Psoas muscle (tissue), 8 donors: ENCODE data around the gene TMOD1. TPM values are rescaled to one million over a fixed set of nuclear protein-coding genes. Genes with fewer than 3 reads are reported as not detected.
A peak's percentile ranks its signal among the peaks of the same experiment; 100 is the strongest.

Experiments
- ATAC-seq, 4 donors: fragments of 200-7000 bp; cut with Tn5 transposase; one replicate each; pipeline ENCODE4 v1.9.1; 2020; ENCODE audit warnings: moderate library complexity in 3 of 4, mild to moderate bottlenecking in 2 of 4
- DNase-seq, 2 donors: peaks; one replicate each; pipeline ENCODE4 v3.0.0-alpha.2; 2020
- H3K27ac ChIP-seq: fragments of 200-600 bp; one replicate; pipeline ENCODE4 v1.8.0; 2022
- H3K27me3 ChIP-seq, 3 donors: fragments of 200-600 bp in 1 of 3; one replicate each; pipeline versions ENCODE4 v1.6.1 to v1.8.0; 2013 to 2022; ENCODE audit warnings: low read length in 2 of 3, mild to moderate bottlenecking in 2 of 3, moderate library complexity in 1 of 3; ENCODE audit not compliant: insufficient read depth in 3 of 3
- H3K36me3 ChIP-seq, 2 donors: fragments of 200-600 bp in 1 of 2; one replicate each; pipeline versions ENCODE4 v1.6.1 to v1.8.0; 2013 to 2022; ENCODE audit warnings: low read depth in 1 of 2, mild to moderate bottlenecking in 1 of 2, moderate library complexity in 1 of 2; ENCODE audit not compliant: insufficient read depth in 1 of 2
- H3K4me1 ChIP-seq: fragments of 200-600 bp; one replicate; pipeline ENCODE4 v1.8.0; 2022
- H3K4me3 ChIP-seq: fragments of 200-600 bp; one replicate; pipeline ENCODE4 v1.8.0; 2022; ENCODE audit warnings: mild to moderate bottlenecking
- H3K9me3 ChIP-seq: fragments of 200-600 bp; one replicate; pipeline ENCODE4 v1.8.0; 2022
- WGBS, 3 donors: extraction: QIAGEN DNeasy Blood & Tissue Kit; methylation state at CpG; one replicate each; pipeline versions ENCODE4 v1.1.6 to v1.1.7; 2013; 5-methylcytosine and 5-hydroxymethylcytosine counted together
- intact Hi-C, 2 donors: fragments of 100-400 bp; cut with DNase I; formaldehyde crosslinking; loops; one replicate each; pipeline versions ENCODE4 v1.11.0 to v1.14.2; 2022
- polyA plus RNA-seq, 3 donors: library from polyadenylated mRNA; stranded (reverse); fragments of 200-250 nt; gene quantifications; one replicate each; pipeline ENCODE4 v1.2.3, GENCODE V29; 2013
- total RNA-seq, 4 donors: library from RNA; stranded (reverse); fragmentation: NEBNext Ultra II Directional in 2 of 4; extraction: Animal tissue kit (Norgen Biotek cat#: 25700) in 2 of 4; gene quantifications; one replicate each; pipeline versions ENCODE4 v1.2.1 to v1.2.4, GENCODE V29; 2021 to 2023
- TF ChIP-seq, protein P1 (sequence below): fragments of 200-600 bp; IDR thresholded peaks from one replicate; pipeline ENCODE4 v1.8.0; 2022; ENCODE audit warnings: antibody characterized with exemption
- donor health status: healthy with polysubstance abuse.
- donor health status: DM: no; HTN: no; CAD: no; lungs with moderate emphysema.
- donor health status: Bipolar disorder and iron deficiency.
- donor health status: healthy.
- donor health status: DM: yes; HTN: yes; CAD: no.
- donor health status: DM: no; HTN: no; CAD: no.
- donor health status: DM: no; HTN: no; CAD: no.
- donor health status: DM: yes; HTN: yes; CAD: no.

TMOD1 gene
- total and polyA plus RNA-seq, 7 donors: 65.4 to 286 (median 156) TPM

DNA sequence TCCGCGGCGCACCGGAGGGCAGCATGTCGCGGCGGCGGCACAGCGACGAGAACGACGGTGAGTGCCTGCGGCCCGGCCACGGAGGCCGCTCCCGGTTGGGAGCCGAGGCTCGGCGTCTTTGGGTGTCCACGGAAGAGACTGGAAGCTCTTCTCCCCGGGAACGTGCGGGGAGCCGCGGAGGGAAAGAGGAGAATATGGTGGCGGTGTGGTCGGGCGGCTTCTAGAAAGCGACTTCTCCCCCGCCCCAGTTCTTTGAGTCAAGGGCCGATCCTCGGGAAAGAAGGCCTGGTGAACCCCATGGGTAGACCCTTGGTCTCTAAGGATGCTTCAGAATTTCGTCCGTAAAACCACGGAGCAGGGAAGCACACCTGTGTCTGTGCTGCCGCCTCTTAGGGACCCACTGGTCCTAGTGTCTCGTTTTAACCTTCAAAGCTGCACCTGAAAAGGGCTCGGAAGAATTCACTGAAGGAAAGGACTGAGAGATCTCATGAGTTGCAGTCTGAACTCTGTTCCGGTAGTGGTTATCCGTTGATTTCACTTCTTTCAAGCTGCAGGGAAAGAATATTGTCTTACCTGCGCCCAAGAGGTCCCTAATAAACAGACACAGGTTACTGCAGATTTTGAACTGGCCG, 132.5 kb downstream of the TMOD1 start:
- H3K27ac ChIP-seq: peak overlapping the region; percentile 94

GRCh38 chr9:97635026-97635425, 133.6 kb downstream of the TMOD1 start:
- TF ChIP-seq, protein P1, sequence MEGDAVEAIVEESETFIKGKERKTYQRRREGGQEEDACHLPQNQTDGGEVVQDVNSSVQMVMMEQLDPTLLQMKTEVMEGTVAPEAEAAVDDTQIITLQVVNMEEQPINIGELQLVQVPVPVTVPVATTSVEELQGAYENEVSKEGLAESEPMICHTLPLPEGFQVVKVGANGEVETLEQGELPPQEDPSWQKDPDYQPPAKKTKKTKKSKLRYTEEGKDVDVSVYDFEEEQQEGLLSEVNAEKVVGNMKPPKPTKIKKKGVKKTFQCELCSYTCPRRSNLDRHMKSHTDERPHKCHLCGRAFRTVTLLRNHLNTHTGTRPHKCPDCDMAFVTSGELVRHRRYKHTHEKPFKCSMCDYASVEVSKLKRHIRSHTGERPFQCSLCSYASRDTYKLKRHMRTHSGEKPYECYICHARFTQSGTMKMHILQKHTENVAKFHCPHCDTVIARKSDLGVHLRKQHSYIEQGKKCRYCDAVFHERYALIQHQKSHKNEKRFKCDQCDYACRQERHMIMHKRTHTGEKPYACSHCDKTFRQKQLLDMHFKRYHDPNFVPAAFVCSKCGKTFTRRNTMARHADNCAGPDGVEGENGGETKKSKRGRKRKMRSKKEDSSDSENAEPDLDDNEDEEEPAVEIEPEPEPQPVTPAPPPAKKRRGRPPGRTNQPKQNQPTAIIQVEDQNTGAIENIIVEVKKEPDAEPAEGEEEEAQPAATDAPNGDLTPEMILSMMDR: no peak
- DNase-seq (no peak), ATAC-seq (no peak)
- H3K4me1 ChIP-seq: peaks cover 69% of the 10 kb centered on the region
- WGBS, 3 donors: 65 to 73% (median 70%) methylated on average over 7 of the region's 7 CpGs
- intact Hi-C loops: no loop called here
- no peaks in the 10 kb centered on the region for H3K27me3 ChIP-seq
- peak overlapping the region; percentile 94 for H3K27ac ChIP-seq
- no peaks in the 10 kb centered on the region for H3K36me3 ChIP-seq
- H3K4me3 ChIP-seq: peak overlapping the region; percentile 90
- no peaks in the 10 kb centered on the region for H3K9me3 ChIP-seq

More for the DNA sequence above, 132.5 kb downstream of the TMOD1 start:
- TF ChIP-seq, protein P1: no peak
- peak in 1 of 4 donors; percentile 5 for ATAC-seq
- WGBS, 3 donors: 0% methylated on average over 42 to 43 of the region's 43 CpGs
- Histone ChIP-seq H3K4me1 (peaks cover 65% of the 10 kb centered on the region), H3K9me3 (no peaks in the 10 kb centered on the region), H3K27me3 (no peaks in the 10 kb centered on the region), H3K36me3 (no peaks in the 10 kb centered on the region), H3K4me3 (peak overlapping the region; percentile 90)
- DNase-seq: no peak
- intact Hi-C loops: loop anchor here in 1 of 2 donors (5.0 kb wide), 1 partner anchor 857 kb away; the partner anchor contains the start of gene ZNF510

DNA sequence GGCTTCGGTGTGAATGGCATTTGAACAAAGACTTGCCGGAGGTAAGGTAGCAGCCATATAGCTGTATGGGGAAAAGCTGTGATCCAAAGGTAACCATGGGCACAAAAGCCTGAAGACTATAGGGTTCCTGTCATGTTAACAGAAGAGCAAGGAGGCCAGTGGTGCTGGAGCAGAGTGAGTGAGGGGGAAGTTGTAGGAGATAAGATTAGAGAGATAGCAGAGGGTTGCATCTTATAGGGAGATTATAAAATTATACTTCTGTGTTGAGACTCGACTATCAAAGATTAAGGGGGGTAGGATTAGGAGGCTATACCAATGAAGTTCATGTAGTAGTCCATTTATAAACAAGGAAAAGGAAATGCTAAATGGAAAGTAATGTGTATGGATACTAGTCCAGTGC, 135.4 kb downstream of the TMOD1 start:
- peak overlapping the region; percentile 33 for H3K27ac ChIP-seq
- TF ChIP-seq, protein P1: no peak
- intact Hi-C loops: no loop called here
- DNase-seq: no peak
- 68 to 79% (median 76%) methylated on average over 3 of the region's 3 CpGs for WGBS, 3 donors
- no peak for ATAC-seq
- no peaks in the 10 kb centered on the region for H3K9me3 ChIP-seq
- H3K4me1 ChIP-seq: peaks cover 62% of the 10 kb centered on the region
- H3K4me3 ChIP-seq: peak overlapping the region; percentile 90
- peaks cover 0 to 13% of the 10 kb centered on the region in 2 donors for H3K36me3 ChIP-seq
- H3K27me3 ChIP-seq: no peaks in the 10 kb centered on the region

- Histone ChIP-seq H3K9me3 (no peaks in the 10 kb centered on the region), H3K4me3 (peak overlapping the region; percentile 20), H3K36me3 (peaks cover 5 to 31% of the 10 kb centered on the region in 2 donors), H3K4me1 (peaks cover 59% of the 10 kb centered on the region), H3K27ac (peak overlapping the region; percentile 27), H3K27me3 (no peaks in the 10 kb centered on the region)
- TF ChIP-seq, protein P1: no peak
- ATAC-seq (no peak), DNase-seq (no peak)
- WGBS, 3 donors: 44 to 51% (median 45%) methylated on average over 3 of the region's 3 CpGs
- intact Hi-C loops: no loop called here
These were observed 137.2 kb downstream of the TMOD1 start for GRCh38 chr9:97638666-97639065.

DNA sequence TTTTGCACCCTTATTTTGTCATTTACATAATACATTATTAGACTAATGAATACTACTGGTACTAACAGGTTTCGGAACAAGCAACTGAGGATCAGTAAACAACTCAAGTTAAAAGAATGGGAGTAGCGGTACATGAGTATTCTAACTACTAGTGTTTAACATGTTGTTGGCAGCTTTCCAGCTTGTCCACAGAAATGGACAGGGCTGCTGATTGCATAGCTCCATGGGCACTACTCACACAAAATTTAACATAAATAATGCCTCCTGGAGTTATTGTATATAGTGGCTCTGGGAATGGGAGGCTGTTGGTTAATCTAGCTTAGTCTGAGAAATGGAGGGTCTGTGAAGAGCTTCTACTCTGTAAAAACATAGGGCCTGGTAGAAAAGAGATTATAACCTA, 138.9 kb downstream of the TMOD1 start:
- Histone ChIP-seq H3K4me3 (no peak overlapping the region), H3K27ac (no peak overlapping the region), H3K9me3 (no peaks in the 10 kb centered on the region), H3K4me1 (peaks cover 50% of the 10 kb centered on the region), H3K27me3 (no peaks in the 10 kb centered on the region), H3K36me3 (peaks cover 10 to 48% of the 10 kb centered on the region in 2 donors)
- ATAC-seq (no peak), DNase-seq (no peak)
- 81 to 90% (median 88%) methylated on average over 2 of the region's 2 CpGs for WGBS, 3 donors
- intact Hi-C loops: loop anchor here in 1 of 2 donors (5.0 kb wide), 1 partner anchor 42 kb away; no protein-coding TSS in a partner anchor
- TF ChIP-seq, protein P1: no peak
